NCI-H524 treated with DMSO at 0.1 percent for 48 hours (cell line): ENCODE measurements around the gene MEAF6.

Experiments used
- DNase-seq: peaks from one replicate; lab custom pipeline; 2025; lab: John Stamatoyannopoulos, UW

Gene MEAF6

GRCh38 chr1:37484325-37485051 is 30.1 kb downstream of the MEAF6 start:
- no peak for DNase-seq

GRCh38 chr1:37483785-37484184 is 30.8 kb downstream of the MEAF6 start:
- DNase-seq = no peak

- DNase-seq = no peak
Observed at GRCh38 chr1:37482796-37483744, 31.5 kb downstream of the MEAF6 start.

- DNase-seq = no peak
Observed at GRCh38 chr1:37482004-37482785, 32.4 kb downstream of the MEAF6 start.

- DNase-seq = no peak
Observed at GRCh38 chr1:37481289-37482003, 33.1 kb downstream of the MEAF6 start.

- DNase-seq = no peak
Observed at GRCh38 chr1:37480581-37481288, 33.8 kb downstream of the MEAF6 start.

GRCh38 chr1:37480125-37480466 is 34.5 kb downstream of the MEAF6 start:
- no peak for DNase-seq

- no peak for DNase-seq
Observed at GRCh38 chr1:37479255-37480124, 35.1 kb downstream of the MEAF6 start.

- no peak for DNase-seq
Observed at GRCh38 chr1:37478890-37479254, 35.7 kb downstream of the MEAF6 start.

- no peak for DNase-seq
Observed at GRCh38 chr1:37478451-37478881, 36.1 kb downstream of the MEAF6 start.

GRCh38 chr1:37477946-37478345 is 36.6 kb downstream of the MEAF6 start:
- DNase-seq = no peak

- no peak for DNase-seq
Observed at GRCh38 chr1:37477198-37477931, 37.2 kb downstream of the MEAF6 start.

GRCh38 chr1:37476460-37477197 is 37.9 kb downstream of the MEAF6 start:
- no peak for DNase-seq

GRCh38 chr1:37476087-37476452 is 38.5 kb downstream of the MEAF6 start:
- DNase-seq = no peak

GRCh38 chr1:37475380-37476086 is 39.0 kb downstream of the MEAF6 start:
- no peak for DNase-seq

GRCh38 chr1:37474697-37475379 is 39.7 kb downstream of the MEAF6 start:
- no peak for DNase-seq

GRCh38 chr1:37474046-37474696 is 40.4 kb downstream of the MEAF6 start, which contains the start of gene ZC3H12A:
TSS of gene ZC3H12A (plus strand) at chr1:37474580. CDS start at chr1:37475497, 917 bp downstream.
- DNase-seq = no peak
